NT2/D1 (cell line): ENCODE data around the gene TBC1D2.

Source experiments
- SUZ12 ChIP-seq: IDR thresholded peaks from 2 replicates; pipeline ENCODE4 v1.6.1; 2011; ENCODE audit not compliant: insufficient read length, insufficient read depth; ENCODE audit errors: extremely low read depth
- YY1 ChIP-seq: IDR thresholded peaks from 2 replicates; pipeline ENCODE4 v1.6.1; 2011; ENCODE audit not compliant: insufficient read length, insufficient read depth

DNA sequence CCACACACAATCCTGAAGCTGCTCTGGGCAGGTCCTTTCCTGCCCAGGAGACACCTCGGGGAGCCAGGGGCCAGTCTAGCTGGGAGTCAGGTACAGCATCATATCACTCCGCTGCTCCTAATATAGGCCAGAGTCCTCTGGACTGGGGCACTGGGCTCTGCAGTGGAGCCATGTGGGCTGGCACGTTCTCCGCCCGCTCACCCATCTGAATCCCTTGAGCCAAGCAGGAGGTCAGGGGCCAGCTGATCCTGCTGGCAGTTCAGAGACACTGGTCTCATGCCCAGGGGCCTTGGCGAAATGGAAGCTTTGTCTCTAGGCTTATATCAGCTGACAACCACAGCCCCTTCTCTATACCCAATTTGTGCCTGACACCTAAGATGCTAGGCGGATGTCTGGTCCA lies 53.7 kb downstream of the TBC1D2 start:
- no peak for TF ChIP-seq YY1
- no peak for TF ChIP-seq SUZ12
